ENCODE measurements around the gene TIMM10. TPM values are rescaled to one million over a fixed set of nuclear protein-coding genes. Genes with fewer than 3 reads are reported as not detected.

TIMM10 gene
- total and polyA plus RNA-seq, 7 donors: 55.0 to 149 (median 90.0) TPM

DNA sequence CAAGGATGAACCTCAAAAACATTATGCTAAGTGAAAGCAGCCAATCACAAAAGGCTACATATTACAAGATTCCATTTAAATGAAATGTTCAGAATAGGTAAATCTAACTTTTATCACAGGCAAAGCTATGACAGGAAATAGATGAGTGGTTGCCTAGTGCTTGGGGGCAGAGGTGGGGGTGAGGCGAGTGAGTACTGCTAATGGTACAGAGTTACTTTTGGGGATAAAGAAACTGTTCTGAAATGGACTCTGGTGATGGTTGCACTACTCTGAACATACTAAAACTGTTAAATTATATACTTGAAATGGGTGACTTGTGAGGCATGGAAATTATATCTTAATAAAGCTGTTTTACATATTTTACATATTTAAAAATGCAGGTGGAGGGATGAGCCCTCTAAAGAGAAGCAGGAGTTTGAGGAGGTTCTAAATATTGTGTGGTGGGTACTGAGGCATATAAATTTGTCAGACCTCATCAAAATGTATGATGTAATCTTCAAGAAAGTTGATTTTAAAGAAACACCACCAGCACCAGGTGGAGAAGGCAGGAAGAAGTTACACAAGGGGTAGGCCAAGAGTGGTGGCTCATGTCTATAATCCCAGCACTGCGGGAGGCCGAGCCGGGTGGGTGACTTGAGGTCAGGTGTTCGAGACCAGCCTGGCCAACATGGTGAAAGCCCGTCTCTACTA is 18.7 kb downstream of the TIMM10 start:
- intact Hi-C loops (cut with DNase I): no loop called here
- Histone ChIP-seq H3K9me3 (no peaks in the 10 kb centered on the region), H3K36me3 (ENCODE audit: insufficient read depth in 1 of 2, low read depth in 1 of 2) (peaks cover 0 to 8% of the 10 kb centered on the region in 2 donors), H3K4me3 (no peak overlapping the region), H3K4me1 (peaks cover 11% of the 10 kb centered on the region), H3K27ac (no peak overlapping the region), H3K27me3 (ENCODE audit: insufficient read depth in 3 of 3, low read length in 2 of 3) (no peaks in the 10 kb centered on the region)
- WGBS, 3 donors: 77 to 89% (median 81%) methylated on average over 6 of the region's 6 CpGs
- ATAC-seq (no peak), DNase-seq (no peak)
- TF ChIP-seq, protein P1, sequence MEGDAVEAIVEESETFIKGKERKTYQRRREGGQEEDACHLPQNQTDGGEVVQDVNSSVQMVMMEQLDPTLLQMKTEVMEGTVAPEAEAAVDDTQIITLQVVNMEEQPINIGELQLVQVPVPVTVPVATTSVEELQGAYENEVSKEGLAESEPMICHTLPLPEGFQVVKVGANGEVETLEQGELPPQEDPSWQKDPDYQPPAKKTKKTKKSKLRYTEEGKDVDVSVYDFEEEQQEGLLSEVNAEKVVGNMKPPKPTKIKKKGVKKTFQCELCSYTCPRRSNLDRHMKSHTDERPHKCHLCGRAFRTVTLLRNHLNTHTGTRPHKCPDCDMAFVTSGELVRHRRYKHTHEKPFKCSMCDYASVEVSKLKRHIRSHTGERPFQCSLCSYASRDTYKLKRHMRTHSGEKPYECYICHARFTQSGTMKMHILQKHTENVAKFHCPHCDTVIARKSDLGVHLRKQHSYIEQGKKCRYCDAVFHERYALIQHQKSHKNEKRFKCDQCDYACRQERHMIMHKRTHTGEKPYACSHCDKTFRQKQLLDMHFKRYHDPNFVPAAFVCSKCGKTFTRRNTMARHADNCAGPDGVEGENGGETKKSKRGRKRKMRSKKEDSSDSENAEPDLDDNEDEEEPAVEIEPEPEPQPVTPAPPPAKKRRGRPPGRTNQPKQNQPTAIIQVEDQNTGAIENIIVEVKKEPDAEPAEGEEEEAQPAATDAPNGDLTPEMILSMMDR (IDR thresholded peaks at IDR 0.05): no peak

DNA sequence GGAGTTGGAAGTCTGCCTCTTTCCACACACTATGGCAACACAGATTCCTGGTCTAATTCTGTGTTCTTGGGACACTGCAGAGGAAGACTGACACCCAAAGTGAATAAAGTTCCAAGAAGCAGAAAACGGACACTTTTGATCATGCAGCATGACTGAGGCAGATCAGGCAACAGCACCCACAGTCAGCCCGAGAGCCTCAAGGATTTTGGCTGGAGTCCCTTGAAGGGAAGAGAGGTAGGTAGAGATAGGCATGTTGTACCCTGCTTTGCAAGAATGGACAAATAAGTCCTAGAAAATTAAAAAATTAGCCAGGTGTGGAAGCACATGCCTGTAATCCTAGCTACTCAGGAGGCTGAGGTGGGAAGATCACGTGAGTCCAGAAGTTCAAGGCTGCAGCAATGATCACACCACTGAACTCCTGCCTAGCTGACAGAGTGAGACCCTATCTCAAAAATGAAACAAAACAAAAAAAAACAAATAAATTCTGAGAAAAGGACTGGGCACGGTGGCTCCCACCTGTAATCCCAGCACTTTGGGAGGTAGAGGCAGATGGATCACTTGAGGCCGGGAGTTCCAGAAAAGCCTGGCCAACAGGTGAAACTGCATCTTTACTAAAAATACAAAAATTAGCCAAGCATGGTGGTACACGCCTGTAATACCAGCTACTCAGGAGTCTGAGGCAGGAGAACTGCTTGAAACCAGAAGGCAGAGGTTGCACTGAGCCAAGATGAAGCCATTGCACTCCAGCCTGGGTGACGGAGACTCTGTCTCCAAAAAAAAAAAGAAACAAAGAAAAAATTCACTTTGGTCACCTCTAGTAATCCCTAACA is 22.0 kb downstream of the TIMM10 start:
- H3K27me3 ChIP-seq (ENCODE audit: insufficient read depth in 3 of 3, low read length in 2 of 3): no peaks in the 10 kb centered on the region
- intact Hi-C loops (cut with DNase I): no loop called here
- H3K9me3 ChIP-seq: no peaks in the 10 kb centered on the region
- H3K4me3 ChIP-seq: no peak overlapping the region
- H3K36me3 ChIP-seq (ENCODE audit: insufficient read depth in 1 of 2, low read depth in 1 of 2): peaks cover 0 to 16% of the 10 kb centered on the region in 2 donors
- no peak overlapping the region for H3K27ac ChIP-seq
- H3K4me1 ChIP-seq: no peaks in the 10 kb centered on the region
- WGBS, 3 donors: 84 to 95% (median 86%) methylated on average over 7 of the region's 7 CpGs
- TF ChIP-seq, protein P1 (IDR thresholded peaks at IDR 0.05): no peak
- ATAC-seq: no peak
- no peak for DNase-seq

DNA sequence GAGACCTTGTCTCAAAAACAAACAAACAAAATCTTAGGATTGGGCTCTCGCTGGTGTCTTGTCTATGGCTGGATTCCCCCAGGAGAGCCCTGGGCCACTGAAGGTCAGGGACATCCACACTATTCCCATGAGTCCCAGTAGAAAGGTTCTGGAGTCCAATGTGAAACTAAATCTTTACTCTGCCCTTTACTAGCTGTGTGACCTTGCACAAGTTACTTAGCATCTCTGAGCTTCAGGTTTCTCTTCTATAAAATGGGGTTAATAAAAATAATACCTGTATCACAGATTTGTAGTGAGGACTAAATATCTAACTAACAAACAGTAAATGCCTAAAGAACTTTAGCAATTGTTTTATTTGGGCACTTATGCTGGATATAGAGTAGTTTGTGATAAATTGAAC is 24.0 kb downstream of the TIMM10 start:
- intact Hi-C loops (cut with DNase I): no loop called here
- Histone ChIP-seq H3K4me1 (no peaks in the 10 kb centered on the region), H3K9me3 (no peaks in the 10 kb centered on the region), H3K36me3 (ENCODE audit: insufficient read depth in 1 of 2, low read depth in 1 of 2) (peaks cover 0 to 8% of the 10 kb centered on the region in 2 donors), H3K4me3 (no peak overlapping the region), H3K27me3 (ENCODE audit: insufficient read depth in 3 of 3, low read length in 2 of 3) (no peaks in the 10 kb centered on the region), H3K27ac (no peak overlapping the region)
- no peak for DNase-seq
- 81 to 100% (median 93%) methylated on average over 1 of the region's 1 CpG for WGBS, 3 donors
- ATAC-seq: no peak
- TF ChIP-seq, protein P1 (IDR thresholded peaks at IDR 0.05): no peak

DNA sequence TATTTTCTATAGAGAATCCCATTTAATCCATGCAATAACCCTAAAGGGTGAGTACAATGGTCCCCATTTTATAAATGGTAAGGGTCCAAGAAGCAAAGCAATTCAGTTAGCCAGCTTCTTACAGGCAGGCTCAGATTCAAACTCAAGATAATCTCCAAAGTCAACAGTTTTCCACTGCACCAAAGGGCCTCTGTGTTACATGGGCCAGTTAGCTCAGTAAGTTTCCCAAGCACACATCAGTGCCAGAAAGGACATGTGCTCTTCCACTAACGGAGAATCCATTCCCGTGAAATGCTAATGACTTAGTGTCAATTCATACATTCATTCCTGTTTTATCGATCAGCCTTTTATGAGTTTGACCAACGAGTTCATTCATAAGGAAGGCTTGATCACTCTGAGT is 26.0 kb downstream of the TIMM10 start:
- ATAC-seq (no peak), DNase-seq (no peak)
- Histone ChIP-seq H3K4me1 (peaks cover 16% of the 10 kb centered on the region), H3K4me3 (no peak overlapping the region), H3K36me3 (ENCODE audit: insufficient read depth in 1 of 2, low read depth in 1 of 2) (peaks cover 0 to 8% of the 10 kb centered on the region in 2 donors), H3K27me3 (ENCODE audit: insufficient read depth in 3 of 3, low read length in 2 of 3) (no peaks in the 10 kb centered on the region), H3K9me3 (no peaks in the 10 kb centered on the region), H3K27ac (no peak overlapping the region)
- WGBS, 3 donors: 72 to 85% (median 76%) methylated on average over 4 of the region's 4 CpGs
- TF ChIP-seq, protein P1 (IDR thresholded peaks at IDR 0.05): no peak
- intact Hi-C loops (cut with DNase I): no loop called here
